HEK293 (cell line): ENCODE data around the gene OBSL1.
A peak's percentile ranks its signal among the peaks of the same experiment; 100 is the strongest.

Source experiments
- CTCF ChIA-PET: fragments of 350-600 bp; formaldehyde crosslinking; extraction: SDS; loops from one replicate; lab custom pipeline; 2021; ENCODE audit warnings: antibody characterized with exemption; lab: Yijun Ruan, JAX
- POLR2A ChIA-PET: fragments of 300-600 bp; formaldehyde crosslinking; extraction: SDS; loops from one replicate; lab custom pipeline; 2020; ENCODE audit warnings: antibody characterized with exemption, inconsistent platforms; lab: Yijun Ruan, JAX
- H3K27ac ChIP-seq: fragments of 200-500 bp; sonication (Bioruptor generic); 2 replicates; pipeline ENCODE4 v1.5.1; 2014; ENCODE audit warnings: low read depth, low read length, control low read depth, inconsistent platforms; ENCODE audit errors: extremely low read depth
- H3K36me3 ChIP-seq, 2 experiments: fragments of 200-500 bp in 1 of 2; sonication (Bioruptor generic) in 1 of 2; 1 replicate in 1 of 2; 2 replicates in 1 of 2; pipeline ENCODE4 v1.5.1; 2014 to 2017; ENCODE audit warnings: inconsistent platforms in 2 of 2, low read length in 2 of 2; ENCODE audit not compliant: control insufficient read depth in 2 of 2, insufficient read depth in 1 of 2
- H3K4me1 ChIP-seq: fragments of 200-500 bp; sonication (Bioruptor generic); 2 replicates; pipeline ENCODE4 v1.5.1; 2014; ENCODE audit warnings: mild to moderate bottlenecking, low read length, inconsistent platforms; ENCODE audit not compliant: control insufficient read depth, insufficient read depth
- H3K4me3 ChIP-seq: 2 replicates; pipeline ENCODE4 v1.5.1; 2011; ENCODE audit warnings: low read depth, mild to moderate bottlenecking, control low read depth, low read length, moderate library complexity
- H3K9me3 ChIP-seq: fragments of 200-500 bp; sonication (Bioruptor generic); 2 replicates; pipeline ENCODE4 v1.5.1; 2014; ENCODE audit warnings: low read depth, low read length, inconsistent platforms; ENCODE audit not compliant: control insufficient read depth, insufficient read depth
- BCL11A ChIP-seq: fragments of 450-650 bp; formaldehyde crosslinking; IDR thresholded peaks from 2 replicates; pipeline ENCODE4 v1.5.1; 2016; ENCODE audit warnings: low read depth, missing biosample characterization, missing genetic modification characterization
- WT1 ChIP-seq: fragments of 450-650 bp; formaldehyde crosslinking; IDR thresholded peaks from 2 replicates; pipeline ENCODE4 v1.5.1; 2016; ENCODE audit warnings: missing biosample characterization, missing genetic modification characterization
- ZNF157 ChIP-seq: fragments of 450-650 bp; formaldehyde crosslinking; IDR thresholded peaks from 2 replicates; pipeline ENCODE4 v1.5.1; 2016; ENCODE audit warnings: missing biosample characterization, missing genetic modification characterization
- ZNF433 ChIP-seq: fragments of 450-650 bp; formaldehyde crosslinking; IDR thresholded peaks from 2 replicates; pipeline ENCODE4 v1.5.1; 2016; ENCODE audit warnings: missing biosample characterization, missing genetic modification characterization, low read depth
- ZNF510 ChIP-seq: fragments of 450-650 bp; formaldehyde crosslinking; IDR thresholded peaks from 2 replicates; pipeline ENCODE4 v1.5.1; 2018; ENCODE audit warnings: mild to moderate bottlenecking, missing genetic modification characterization, missing biosample characterization; ENCODE audit not compliant: insufficient replicate concordance
- ZNF549 ChIP-seq: fragments of 450-650 bp; IDR thresholded peaks from 2 replicates; pipeline ENCODE4 v1.5.1; 2018; ENCODE audit warnings: missing biosample characterization, missing genetic modification characterization, mild to moderate bottlenecking, inconsistent platforms, moderate library complexity
- ZNF658 ChIP-seq: fragments of 450-650 bp; formaldehyde crosslinking; IDR thresholded peaks from 2 replicates; pipeline ENCODE4; 2016; ENCODE audit warnings: missing biosample characterization, missing genetic modification characterization
- ZNF677 ChIP-seq: fragments of 450-650 bp; IDR thresholded peaks from 2 replicates; pipeline ENCODE4 v1.5.0; 2018; ENCODE audit warnings: missing biosample characterization, mild to moderate bottlenecking, missing genetic modification characterization, moderate library complexity
- ZNF768 ChIP-seq: fragments of 450-650 bp; formaldehyde crosslinking; IDR thresholded peaks from 2 replicates; pipeline ENCODE4 v1.5.1; 2018; ENCODE audit warnings: missing biosample characterization, mild to moderate bottlenecking, missing genetic modification characterization
- ZNF830 ChIP-seq: fragments of 450-650 bp; IDR thresholded peaks from 2 replicates; pipeline ENCODE4 v1.5.0; 2018; ENCODE audit warnings: missing biosample characterization, missing genetic modification characterization, low read depth, mild to moderate bottlenecking, moderate library complexity
- ZSCAN23 ChIP-seq: fragments of 450-650 bp; formaldehyde crosslinking; IDR thresholded peaks from 2 replicates; pipeline ENCODE4 v1.5.1; 2016; ENCODE audit warnings: missing biosample characterization, missing genetic modification characterization
- TF ChIP-seq, protein P1 (sequence below): fragments of 450-650 bp; formaldehyde crosslinking; IDR thresholded peaks from 2 replicates; pipeline ENCODE4 v1.5.1; 2016; ENCODE audit warnings: missing biosample characterization, missing genetic modification characterization, low read depth
- TF ChIP-seq, protein P2 (sequence below): fragments of 450-650 bp; formaldehyde crosslinking; IDR thresholded peaks from 2 replicates; pipeline ENCODE4 v1.5.1; 2016; ENCODE audit warnings: missing biosample characterization, missing genetic modification characterization, low read depth
- TF ChIP-seq, protein P3 (sequence below): fragments of 450-650 bp; formaldehyde crosslinking; IDR thresholded peaks from 2 replicates; pipeline ENCODE4 v1.5.1; 2016; ENCODE audit warnings: missing biosample characterization, missing genetic modification characterization

Gene OBSL1

DNA sequence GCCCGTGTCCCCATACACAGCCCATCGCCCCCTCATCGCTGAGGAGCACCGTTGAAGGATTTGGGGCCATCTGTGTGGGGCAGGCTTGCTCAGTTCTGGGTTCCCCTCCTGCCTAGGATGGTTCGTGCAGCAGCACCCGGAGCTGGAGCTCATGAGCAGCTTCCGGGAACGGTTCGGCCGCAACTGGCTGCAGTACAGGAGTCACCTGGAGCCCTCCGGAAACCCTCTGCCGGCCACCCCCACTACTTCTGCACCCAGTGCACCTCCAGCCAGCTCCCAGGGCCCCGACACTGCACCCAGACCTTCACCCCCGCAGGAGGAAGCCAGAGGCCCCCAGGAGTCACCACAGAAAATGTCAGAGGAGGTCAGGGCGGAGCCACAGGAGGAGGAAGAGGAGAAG, 36.6 kb upstream of the OBSL1 start:
- Histone ChIP-seq H3K4me1 (no peaks in the 10 kb centered on the region), H3K4me3 (no peak overlapping the region), H3K9me3 (no peaks in the 10 kb centered on the region), H3K27ac (no peak overlapping the region), H3K36me3 (peaks cover 4 to 68% of the 10 kb centered on the region in 2 experiments; a peak in 2 of 3 replicates)
- ChIA-PET CTCF (interaction anchor here (0.7 to 0.8 kb wide), 2 partner anchors 76 to 99 kb away, joined by 3 read pairs; no protein-coding TSS in a partner anchor), POLR2A (interaction anchor here (1.0 kb wide), 1 partner anchor 10 kb away, joined by 3 read pairs; no protein-coding TSS in a partner anchor)
- no peak for TF ChIP-seq BCL11A
- no peak for TF ChIP-seq ZNF433 (tag by site-specific recombination)
- TF ChIP-seq ZNF157 (tag by site-specific recombination), result no peak
- TF ChIP-seq, protein P1, sequence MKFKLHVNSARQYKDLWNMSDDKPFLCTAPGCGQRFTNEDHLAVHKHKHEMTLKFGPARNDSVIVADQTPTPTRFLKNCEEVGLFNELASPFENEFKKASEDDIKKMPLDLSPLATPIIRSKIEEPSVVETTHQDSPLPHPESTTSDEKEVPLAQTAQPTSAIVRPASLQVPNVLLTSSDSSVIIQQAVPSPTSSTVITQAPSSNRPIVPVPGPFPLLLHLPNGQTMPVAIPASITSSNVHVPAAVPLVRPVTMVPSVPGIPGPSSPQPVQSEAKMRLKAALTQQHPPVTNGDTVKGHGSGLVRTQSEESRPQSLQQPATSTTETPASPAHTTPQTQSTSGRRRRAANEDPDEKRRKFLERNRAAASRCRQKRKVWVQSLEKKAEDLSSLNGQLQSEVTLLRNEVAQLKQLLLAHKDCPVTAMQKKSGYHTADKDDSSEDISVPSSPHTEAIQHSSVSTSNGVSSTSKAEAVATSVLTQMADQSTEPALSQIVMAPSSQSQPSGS (tag by site-specific recombination), result no peak
- TF ChIP-seq ZNF510 (tag by site-specific recombination), result no peak
- TF ChIP-seq WT1 (tag by site-specific recombination), result no peak

DNA sequence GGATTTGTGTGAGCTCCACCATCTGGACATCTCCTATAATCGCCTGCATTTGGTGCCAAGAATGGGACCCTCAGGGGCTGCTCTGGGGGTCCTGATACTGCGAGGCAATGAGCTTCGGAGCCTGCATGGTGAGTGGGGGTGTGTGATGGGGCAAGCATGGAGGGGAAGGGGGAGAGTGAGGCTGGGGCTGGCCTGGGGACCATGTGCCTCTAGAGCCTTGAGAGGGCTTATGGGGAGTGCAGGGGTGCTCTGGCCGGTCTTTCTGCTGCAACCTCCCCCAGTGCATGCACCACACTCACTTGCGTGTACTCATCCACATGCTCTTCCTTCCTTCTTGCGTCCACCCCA, 34.2 kb upstream of the OBSL1 start:
- Histone ChIP-seq H3K36me3 (peaks cover 4 to 67% of the 10 kb centered on the region in 2 experiments; a peak in 2 of 3 replicates), H3K4me1 (no peaks in the 10 kb centered on the region), H3K27ac (no peak overlapping the region), H3K9me3 (no peaks in the 10 kb centered on the region), H3K4me3 (no peak overlapping the region)
- ChIA-PET POLR2A (no interaction called here), CTCF (interaction anchor here (0.6 kb wide), 1 partner anchor 1968 kb away, joined by 4 read pairs; no protein-coding TSS in a partner anchor)
- TF ChIP-seq ZNF830 (tag by site-specific recombination) (no peak), ZNF677 (tag by site-specific recombination) (no peak)

DNA sequence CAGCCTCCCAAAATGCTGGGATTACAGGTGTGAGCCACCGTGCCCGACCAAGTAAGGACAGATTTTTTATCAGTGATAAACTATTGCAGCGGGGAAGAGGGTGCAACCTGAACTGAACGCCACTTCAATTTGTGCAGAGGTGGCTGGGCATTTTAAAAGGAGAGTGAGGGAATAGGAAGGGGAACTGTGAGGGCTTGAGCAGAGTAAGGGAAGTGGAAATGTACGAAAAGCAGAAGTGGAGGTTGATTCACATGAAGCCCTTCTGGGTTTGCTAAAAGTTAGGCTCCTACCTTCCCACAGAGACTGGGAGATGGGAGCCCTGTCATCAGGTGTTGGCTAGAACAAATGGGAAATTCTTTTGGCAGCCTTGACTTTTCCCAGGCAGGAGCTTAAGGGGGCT, 32.4 kb upstream of the OBSL1 start:
- Histone ChIP-seq H3K36me3 (peaks cover 4 to 59% of the 10 kb centered on the region in 2 experiments; a peak in 2 of 3 replicates), H3K27ac (no peak overlapping the region), H3K4me1 (no peaks in the 10 kb centered on the region), H3K4me3 (no peak overlapping the region)
- ChIA-PET CTCF (interaction anchor here (0.6 to 1.0 kb wide), 2 partner anchors 104 to 108 kb away, joined by 3 read pairs; no protein-coding TSS in a partner anchor), POLR2A (no interaction called here)
- no peak for TF ChIP-seq ZNF768 (tag by site-specific recombination)
- no peak for TF ChIP-seq ZSCAN23 (tag by site-specific recombination)
- TF ChIP-seq, protein P2, sequence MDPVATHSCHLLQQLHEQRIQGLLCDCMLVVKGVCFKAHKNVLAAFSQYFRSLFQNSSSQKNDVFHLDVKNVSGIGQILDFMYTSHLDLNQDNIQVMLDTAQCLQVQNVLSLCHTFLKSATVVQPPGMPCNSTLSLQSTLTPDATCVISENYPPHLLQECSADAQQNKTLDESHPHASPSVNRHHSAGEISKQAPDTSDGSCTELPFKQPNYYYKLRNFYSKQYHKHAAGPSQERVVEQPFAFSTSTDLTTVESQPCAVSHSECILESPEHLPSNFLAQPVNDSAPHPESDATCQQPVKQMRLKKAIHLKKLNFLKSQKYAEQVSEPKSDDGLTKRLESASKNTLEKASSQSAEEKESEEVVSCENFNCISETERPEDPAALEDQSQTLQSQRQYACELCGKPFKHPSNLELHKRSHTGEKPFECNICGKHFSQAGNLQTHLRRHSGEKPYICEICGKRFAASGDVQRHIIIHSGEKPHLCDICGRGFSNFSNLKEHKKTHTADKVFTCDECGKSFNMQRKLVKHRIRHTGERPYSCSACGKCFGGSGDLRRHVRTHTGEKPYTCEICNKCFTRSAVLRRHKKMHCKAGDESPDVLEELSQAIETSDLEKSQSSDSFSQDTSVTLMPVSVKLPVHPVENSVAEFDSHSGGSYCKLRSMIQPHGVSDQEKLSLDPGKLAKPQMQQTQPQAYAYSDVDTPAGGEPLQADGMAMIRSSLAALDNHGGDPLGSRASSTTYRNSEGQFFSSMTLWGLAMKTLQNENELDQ (tag by site-specific recombination), result no peak
- TF ChIP-seq ZNF658 (tag by site-specific recombination), result no peak
- TF ChIP-seq, all 188 proteins: peak for 0
- H3K9me3 ChIP-seq, result no peaks in the 10 kb centered on the region

DNA sequence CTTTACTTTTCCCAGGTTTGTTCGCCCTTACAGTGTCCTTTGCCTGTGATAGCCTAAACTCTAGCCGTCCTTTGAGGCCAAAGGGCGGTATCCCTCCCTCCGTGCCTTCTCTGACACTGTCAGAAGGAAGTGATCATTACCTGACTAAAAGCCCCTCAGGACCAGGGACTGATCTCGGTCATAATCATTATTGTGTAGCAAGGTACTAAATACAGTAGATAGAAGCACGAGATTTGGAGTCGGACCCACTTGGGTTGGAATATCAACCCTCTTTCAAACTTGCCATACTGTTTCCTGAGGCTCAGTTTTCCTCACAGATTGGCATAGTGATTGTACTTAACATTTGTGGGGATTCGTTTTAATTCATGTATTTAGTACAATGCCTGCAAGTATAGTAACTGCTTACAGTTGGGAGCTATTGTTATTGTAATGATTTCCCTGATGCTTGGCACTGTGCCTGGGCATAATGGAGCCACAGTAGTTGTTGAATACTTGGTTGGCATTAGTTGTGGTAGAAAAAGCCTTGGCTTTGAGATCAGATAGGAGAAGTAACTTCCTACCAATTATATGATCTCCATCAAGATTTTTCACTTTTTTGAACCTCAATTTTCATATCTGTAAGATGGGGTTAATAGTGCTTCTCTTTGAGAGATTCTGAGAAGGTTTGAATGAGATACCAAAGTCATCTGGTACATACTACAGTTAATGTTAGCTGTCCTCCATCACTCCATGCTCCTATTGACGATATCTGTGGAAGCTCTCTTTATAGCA, 27.2 kb upstream of the OBSL1 start:
- H3K9me3 ChIP-seq, result no peaks in the 10 kb centered on the region
- H3K36me3 ChIP-seq, result peaks cover 0 to 19% of the 10 kb centered on the region in 2 experiments; a peak in 1 of 3 replicates
- peaks cover 6% of the 10 kb centered on the region for H3K4me1 ChIP-seq
- H3K4me3 ChIP-seq, result peak overlapping the region; percentile 84
- POLR2A ChIA-PET, result interaction anchor here (0.8 to 4.4 kb wide), 10 partner anchors 9 to 91 kb away, joined by 3 to 44 read pairs (median 6); partner anchors contain the start of genes CHPF, INHA, OBSL1 and TMEM198
- H3K27ac ChIP-seq, result peak overlapping the region; percentile 85
- TF ChIP-seq, protein P3, sequence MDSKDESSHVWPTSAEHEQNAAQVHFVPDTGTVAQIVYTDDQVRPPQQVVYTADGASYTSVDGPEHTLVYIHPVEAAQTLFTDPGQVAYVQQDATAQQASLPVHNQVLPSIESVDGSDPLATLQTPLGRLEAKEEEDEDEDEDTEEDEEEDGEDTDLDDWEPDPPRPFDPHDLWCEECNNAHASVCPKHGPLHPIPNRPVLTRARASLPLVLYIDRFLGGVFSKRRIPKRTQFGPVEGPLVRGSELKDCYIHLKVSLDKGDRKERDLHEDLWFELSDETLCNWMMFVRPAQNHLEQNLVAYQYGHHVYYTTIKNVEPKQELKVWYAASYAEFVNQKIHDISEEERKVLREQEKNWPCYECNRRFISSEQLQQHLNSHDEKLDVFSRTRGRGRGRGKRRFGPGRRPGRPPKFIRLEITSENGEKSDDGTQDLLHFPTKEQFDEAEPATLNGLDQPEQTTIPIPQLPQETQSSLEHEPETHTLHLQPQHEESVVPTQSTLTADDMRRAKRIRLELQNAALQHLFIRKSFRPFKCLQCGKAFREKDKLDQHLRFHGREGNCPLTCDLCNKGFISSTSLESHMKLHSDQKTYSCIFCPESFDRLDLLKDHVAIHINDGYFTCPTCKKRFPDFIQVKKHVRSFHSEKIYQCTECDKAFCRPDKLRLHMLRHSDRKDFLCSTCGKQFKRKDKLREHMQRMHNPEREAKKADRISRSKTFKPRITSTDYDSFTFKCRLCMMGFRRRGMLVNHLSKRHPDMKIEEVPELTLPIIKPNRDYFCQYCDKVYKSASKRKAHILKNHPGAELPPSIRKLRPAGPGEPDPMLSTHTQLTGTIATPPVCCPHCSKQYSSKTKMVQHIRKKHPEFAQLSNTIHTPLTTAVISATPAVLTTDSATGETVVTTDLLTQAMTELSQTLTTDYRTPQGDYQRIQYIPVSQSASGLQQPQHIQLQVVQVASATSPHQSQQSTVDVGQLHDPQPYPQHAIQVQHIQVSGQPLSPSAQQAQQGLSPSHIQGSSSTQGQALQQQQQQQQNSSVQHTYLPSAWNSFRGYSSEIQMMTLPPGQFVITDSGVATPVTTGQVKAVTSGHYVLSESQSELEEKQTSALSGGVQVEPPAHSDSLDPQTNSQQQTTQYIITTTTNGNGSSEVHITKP (tag by site-specific recombination), result peak; percentile 96; the same call in 1 of the 2 replicates
- TF ChIP-seq ZNF549 (tag by site-specific recombination), result no peak
- CTCF ChIA-PET, result interaction anchor here (0.6 to 1.4 kb wide), 5 partner anchors 57 to 668 kb away, joined by 3 to 5 read pairs (median 3); no protein-coding TSS in a partner anchor
